ENCODE results near the gene FRYL.

Gene FRYL

DNA sequence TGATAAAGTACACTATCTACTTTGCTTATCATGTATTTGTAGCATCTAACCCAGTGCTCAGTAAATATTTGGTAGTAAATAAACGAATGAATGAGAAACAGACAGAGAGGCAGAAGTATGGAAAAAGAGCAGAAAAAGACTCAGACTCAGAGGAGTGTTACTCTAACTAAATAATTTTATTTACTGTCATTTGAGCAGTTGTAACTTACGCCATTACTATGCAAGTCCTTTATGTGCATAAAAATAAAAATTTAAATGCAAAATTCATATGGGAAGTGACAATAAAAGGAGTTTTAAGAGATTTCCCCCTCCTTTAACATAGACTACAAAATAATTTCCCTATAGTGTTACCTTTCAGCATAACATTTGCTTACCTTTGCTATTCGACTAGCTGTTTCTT lies 240.5 kb downstream of the FRYL start:
- no peak for DNase-seq

DNA sequence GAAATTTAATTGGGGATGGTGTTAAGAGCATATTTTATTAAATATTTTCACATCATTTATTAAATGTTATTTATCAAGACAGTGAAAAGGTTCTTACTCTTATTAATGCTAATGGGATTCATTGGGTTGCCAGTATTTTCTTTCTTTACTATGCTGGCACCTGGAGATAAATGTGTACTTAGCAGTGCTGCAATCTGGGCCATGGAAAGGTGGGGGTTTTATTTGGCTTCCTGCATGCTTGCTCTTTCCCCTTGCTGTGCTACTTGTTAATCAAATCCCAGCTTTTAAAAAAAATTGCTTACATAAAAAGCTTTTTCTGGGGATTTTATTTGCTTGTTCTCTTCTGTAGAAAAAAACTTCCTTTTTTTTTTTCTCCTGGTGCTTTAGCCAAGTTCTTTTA lies 241.7 kb downstream of the FRYL start:
- no peak for DNase-seq

- DNase-seq, result no peak
These were observed 253.7 kb downstream of the FRYL start for GRCh38 chr4:48526406-48526805.

GRCh38 chr4:48518143-48518542 lies 261.9 kb downstream of the FRYL start:
- no peak for DNase-seq

DNA sequence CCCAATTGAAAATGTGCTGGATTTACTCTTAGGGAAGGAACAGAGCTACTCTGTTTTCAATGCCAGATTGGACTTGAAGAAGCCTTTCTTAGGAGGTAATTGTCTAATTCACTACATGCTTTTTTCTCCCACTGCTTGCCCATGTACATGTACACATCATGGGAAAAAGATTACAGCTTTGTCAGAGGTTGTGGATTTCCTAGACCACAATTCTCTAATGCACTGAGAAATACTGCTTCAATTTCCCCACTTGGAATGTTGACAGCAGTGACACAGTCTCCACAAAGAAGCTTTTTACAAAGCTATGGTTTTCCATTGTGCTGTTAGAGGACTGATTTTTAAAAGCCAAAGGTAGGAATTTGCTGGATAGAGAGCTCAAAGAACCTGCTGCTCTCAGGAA lies 270.5 kb downstream of the FRYL start:
- no peak for DNase-seq

DNA sequence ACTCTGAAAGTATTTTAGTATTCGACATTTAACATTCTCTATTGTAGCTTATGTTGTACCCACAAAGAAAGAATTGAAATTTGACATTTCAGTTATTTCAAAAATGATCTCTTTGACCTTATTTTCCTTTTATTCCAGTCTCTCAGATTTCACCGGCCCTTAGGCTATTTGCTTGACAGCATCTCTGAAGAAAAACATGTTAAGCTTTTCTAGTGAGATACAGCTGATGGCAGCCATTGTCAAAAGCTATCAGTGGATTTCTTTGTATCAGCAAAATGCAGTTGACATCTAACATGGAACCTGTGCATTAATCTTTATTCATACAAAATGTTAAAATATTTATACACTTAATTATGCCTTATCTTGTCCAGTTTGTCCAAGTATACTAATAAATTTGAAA lies 273.4 kb downstream of the FRYL start:
- no peak for DNase-seq

DNA sequence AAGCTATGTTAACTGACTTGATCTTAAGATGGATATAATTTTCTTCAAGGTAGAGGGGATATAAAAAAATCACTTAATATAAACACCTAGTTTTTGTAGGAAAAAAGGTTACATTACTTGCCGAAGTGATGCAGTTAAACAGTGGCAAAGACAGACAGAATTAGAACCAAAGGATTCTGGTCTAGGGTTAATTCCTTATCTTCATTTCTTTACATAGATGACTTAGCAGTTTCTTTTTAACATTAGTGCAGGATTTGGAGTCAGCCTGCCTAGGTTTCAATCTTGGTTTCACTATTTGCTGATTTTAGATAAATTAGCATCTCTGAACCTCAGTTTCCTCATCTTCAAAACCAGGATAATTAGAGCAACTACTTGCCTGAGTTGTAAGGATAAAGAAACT lies 275.7 kb downstream of the FRYL start:
- no peak for DNase-seq

DNA sequence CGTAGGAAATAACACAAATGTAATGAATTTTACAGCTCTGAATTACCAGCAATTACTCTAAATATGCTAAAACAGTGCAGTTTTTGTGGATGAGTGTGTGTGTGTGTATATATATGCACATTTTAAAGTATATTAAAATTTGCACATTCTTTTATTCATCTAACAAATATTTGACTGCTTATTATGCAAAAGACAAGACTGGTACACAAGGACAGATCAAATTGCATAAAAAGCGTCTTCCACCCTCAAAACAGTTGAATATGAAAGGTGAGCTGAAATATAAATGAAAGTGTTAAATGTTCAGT lies 276.1 kb downstream of the FRYL start:
- DNase-seq, result no peak

DNA sequence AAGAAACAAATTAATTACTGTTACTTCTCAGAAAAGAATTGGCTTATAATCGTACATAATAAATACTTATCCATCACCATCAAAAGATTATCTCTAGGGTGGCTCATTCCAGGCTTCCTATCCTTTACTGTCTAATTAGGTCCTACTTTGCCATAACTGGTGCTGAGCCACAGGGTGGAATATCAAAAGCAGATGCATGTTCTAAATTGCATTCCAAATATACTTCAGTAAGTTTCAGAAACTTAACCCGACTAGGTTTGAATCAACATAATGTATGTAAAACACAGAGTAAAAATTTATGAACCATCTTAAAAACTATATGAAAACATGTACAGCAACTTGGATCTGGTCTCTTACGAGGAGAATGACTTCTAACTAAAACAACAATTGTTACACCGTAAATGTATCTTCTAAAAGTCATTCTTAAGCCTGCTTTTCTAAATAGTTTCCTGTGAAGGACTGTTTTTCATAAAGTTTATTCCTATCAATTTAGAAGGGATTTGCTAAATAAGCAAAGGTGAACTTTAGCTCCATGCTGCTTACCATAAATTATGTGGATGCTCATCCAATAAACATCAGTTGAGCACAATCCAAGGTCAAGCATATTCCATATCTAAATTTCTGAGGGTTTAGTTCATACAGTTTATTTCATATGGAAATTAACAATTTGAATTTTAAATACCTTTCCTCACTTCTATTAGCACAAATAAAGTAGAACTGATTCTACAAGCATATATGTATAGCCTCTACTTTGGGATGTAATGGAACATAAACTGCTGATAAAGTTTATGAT lies 276.6 kb downstream of the FRYL start:
- DNase-seq, result no peak

- no peak for DNase-seq
These were observed 280.5 kb downstream of the FRYL start for GRCh38 chr4:48499551-48500066.

GRCh38 chr4:48498895-48499294 lies 281.2 kb downstream of the FRYL start:
- no peak for DNase-seq

- DNase-seq, result no peak
These were observed 284.1 kb downstream of the FRYL start for GRCh38 chr4:48495941-48496340.

DNA sequence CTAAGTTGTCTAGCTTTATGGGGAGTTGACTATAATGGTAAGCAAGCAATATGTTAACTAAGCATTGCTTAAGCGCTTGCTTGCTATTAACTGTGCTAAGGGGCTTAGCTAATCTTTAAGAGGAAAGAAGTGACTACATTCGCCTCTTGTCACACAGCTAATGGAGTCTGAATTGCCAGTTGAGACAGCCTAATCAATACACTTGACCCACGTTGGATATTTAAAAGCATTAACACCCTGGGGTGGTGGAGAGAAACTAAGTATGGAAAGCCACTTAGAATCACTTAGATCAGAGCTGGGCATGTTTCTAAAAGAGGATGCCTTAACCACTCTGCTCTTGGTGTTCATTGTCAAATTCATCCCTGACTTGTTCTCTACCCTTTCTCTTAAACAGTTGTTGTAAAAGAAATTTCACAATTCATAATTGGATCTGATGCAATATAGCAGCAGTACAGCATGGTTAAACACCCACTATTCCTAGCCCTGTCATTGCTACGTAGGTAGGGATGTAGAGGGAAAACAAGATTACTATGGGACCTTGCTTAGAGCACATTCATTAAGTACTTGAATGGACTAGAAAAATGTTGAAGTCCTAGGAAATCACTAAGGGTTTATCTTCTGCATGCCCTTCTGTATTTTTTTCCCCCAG lies 286.5 kb downstream of the FRYL start:
- no peak for DNase-seq

GRCh38 chr4:48491514-48492176 lies 288.4 kb downstream of the FRYL start:
- DNase-seq, result no peak

DNA sequence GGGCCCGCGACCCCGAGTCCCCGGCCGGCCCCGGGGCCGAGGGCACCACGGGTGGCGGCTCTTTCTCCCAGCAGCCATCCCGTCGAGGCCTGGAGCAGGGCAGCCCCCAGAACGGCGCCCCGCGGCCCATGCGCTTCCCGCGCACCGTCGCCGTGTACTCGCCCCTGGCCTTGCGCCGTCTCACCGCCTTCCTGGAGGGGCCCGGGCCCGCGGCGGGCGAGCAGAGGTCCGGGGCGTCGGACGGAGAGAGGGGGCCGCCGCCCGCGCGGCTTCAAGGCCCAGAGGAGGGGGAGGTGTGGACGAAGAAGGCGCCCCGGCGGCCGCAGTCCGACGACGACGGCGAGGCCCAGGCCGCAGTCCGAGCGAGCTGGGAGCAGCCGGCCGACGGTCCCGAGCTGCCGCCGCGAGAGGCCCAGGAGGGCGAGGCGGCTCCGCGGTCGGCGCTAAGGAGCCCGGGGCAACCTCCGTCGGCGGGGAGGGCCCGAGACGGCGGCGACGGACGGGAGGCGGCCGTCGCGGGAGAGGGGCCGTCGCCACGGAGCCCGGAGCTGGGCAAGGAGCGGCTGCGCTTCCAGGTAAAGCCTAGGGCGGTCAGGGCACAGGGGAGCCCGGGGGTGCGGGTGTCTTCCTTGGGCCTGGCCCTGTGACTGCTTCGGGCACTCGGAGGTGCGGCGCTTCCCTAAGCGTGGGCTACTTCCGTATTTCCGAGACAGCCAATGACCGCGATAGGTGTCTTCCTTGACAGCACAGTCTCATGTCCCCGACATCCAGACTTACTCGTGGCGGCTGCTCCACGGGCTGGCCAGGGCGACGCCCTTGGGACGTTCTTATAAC lies 289.2 kb downstream of the FRYL start:
- DNase-seq, result no peak

- peak; percentile 15 for DNase-seq
These were observed 289.9 kb downstream of the FRYL start, which contains the start of gene ZAR1 for GRCh38 chr4:48490012-48490679. ZAR1 (plus strand) TSS chr4:48490252; CDS start chr4:48490292, 40 bp downstream.

DNA sequence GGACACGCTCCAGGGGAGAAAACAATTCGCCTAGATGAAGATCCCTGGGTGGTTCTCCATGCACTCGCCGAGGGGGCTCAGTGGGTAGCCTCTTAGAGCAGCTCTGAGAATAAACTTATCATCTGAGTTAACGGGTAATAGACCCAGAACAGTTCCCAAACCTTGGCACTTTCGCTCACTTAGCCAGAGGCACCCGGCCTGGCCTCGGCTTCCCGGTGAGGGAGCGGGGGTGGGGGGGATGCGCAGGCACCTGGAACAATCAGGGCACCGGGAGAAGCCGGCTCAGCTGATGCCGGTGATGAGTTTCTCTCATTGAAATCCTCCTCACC lies 290.4 kb downstream of the FRYL start:
- no peak for DNase-seq

GRCh38 chr4:48484494-48485168 lies 295.4 kb downstream of the FRYL start:
- DNase-seq, result no peak

GRCh38 chr4:48483777-48484493 lies 296.1 kb downstream of the FRYL start:
- DNase-seq, result peak; percentile 15

DNA sequence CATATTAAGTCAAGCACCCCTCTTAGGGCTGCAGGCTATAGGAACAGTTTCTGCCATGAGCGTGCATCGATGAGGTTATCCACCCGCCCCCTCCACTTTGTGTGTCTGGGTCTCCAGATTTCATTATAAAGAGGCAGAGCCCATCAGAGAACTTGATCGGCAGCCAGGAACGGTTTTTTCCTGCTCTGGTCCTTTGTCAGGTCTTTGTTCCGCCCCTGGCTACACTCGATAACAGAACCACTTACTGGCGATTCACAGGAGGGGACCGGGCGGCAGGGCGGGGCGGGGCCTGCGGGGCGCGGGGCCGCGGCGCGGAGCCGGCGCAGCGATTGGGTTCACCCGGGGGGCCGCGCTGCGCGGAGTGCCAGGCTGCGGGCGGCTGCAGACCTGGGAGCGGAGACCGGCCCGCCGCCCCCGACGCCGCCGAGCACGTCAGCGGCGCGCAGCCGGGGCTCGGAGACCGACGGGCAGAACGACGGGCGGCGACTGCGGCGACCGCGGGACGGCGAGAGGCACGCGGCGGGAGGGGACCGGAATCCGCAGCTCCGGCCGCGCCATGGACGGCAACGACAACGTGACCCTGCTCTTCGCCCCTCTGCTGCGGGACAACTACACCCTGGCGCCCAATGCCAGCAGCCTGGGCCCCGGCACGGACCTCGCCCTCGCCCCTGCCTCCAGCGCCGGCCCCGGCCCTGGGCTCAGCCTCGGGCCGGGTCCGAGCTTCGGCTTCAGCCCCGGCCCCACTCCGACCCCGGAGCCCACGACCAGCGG lies 296.9 kb downstream of the FRYL start, which contains the start of gene SLC10A4:
Gene SLC10A4, plus strand, starts transcription at position 338 of the 771 bp plus-strand sequence. Its CDS starts 219 bp downstream, at position 557.
- peak; percentile 16 for DNase-seq
